ENCODE measurements around the gene SCAF4. TPM values are rescaled to one million over a fixed set of nuclear protein-coding genes. Genes with fewer than 3 reads are reported as not detected.

The SCAF4 gene
- total and polyA plus RNA-seq, 9 of the 15 experiments (the other 6 are each of a cell fraction or from before 2014, with no cell fraction given): 2.3 to 55.7 (median 17.2) TPM

DNA sequence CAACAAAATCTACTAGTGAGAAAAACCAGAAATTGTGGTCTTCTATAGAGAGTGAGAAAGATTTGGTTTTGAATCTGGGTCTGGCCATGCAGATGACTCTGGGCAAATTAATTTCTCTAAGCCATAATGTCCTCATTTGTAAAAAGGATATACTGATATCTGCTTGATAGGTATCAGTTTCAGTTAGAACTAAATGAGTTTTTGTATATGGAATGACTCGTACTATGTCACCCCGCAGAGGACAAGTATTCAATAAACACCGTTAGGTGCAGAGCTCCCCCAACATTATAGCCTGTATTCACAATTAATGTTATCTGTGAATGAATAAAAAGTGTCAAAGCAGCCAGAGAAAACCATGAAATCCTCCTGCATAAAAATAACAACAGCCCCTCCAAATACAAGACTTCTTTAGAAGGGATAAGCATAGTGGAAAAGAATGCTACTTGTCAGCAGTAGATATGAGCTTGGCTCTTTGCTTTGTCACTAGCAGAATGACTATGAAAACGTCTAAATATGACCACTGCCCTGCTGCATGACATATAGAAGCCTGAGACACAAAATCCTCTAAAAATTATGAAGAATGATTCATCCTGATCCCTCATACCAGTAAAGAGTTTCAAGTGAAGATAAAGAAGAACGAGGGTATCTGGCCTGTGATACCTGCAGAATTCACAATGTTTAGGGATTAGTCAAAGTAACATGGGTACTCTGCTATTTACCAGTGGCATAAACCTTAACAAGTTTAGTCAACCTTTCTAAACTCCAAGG lies 17.8 kb downstream of the SCAF4 start (continued):
- no peak for TF ChIP-seq E2F3 (CRISPR knock-in tag; IDR thresholded peaks at IDR 0.05)
- no peak for TF ChIP-seq ZNF780A (CRISPR knock-in tag; IDR thresholded peaks at IDR 0.05)
- TF ChIP-seq JUN (IDR thresholded peaks at IDR 0.05; ENCODE audit: borderline replicate concordance, low read depth, low read length): no peak
- TF ChIP-seq JUN (CRISPR knock-in tag; IDR thresholded peaks at IDR 0.05; ENCODE audit: borderline replicate concordance): no peak
- TF ChIP-seq, protein P1, sequence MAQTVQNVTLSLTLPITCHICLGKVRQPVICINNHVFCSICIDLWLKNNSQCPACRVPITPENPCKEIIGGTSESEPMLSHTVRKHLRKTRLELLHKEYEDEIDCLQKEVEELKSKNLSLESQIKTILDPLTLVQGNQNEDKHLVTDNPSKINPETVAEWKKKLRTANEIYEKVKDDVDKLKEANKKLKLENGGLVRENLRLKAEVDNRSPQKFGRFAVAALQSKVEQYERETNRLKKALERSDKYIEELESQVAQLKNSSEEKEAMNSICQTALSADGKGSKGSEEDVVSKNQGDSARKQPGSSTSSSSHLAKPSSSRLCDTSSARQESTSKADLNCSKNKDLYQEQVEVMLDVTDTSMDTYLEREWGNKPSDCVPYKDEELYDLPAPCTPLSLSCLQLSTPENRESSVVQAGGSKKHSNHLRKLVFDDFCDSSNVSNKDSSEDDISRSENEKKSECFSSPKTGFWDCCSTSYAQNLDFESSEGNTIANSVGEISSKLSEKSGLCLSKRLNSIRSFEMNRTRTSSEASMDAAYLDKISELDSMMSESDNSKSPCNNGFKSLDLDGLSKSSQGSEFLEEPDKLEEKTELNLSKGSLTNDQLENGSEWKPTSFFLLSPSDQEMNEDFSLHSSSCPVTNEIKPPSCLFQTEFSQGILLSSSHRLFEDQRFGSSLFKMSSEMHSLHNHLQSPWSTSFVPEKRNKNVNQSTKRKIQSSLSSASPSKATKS (CRISPR knock-in tag; IDR thresholded peaks at IDR 0.05): no peak
- TF ChIP-seq CEBPG (CRISPR knock-in tag; IDR thresholded peaks at IDR 0.05): no peak
- no peak for TF ChIP-seq CEBPG (tag; conservative IDR thresholded peaks at IDR 0.05 in 1 of 2, IDR thresholded peaks at IDR 0.05 in 1 of 2)
- no peak for TF ChIP-seq ZNF140 (CRISPR knock-in tag; IDR thresholded peaks at IDR 0.05)
- no peak for TF ChIP-seq ETS2 (tag; IDR thresholded peaks at IDR 0.05; ENCODE audit: borderline replicate concordance, poor library complexity, severe bottlenecking)
- TF ChIP-seq PHF21A (IDR thresholded peaks at IDR 0.05; ENCODE audit: borderline replicate concordance, low read depth): no peak
- TF ChIP-seq USF1 (CRISPR knock-in tag; IDR thresholded peaks at IDR 0.05): no peak
- TF ChIP-seq KHSRP (IDR thresholded peaks at IDR 0.05): no peak
- TF ChIP-seq KAT8 (IDR thresholded peaks at IDR 0.05; ENCODE audit: low read depth): no peak
- no peak for TF ChIP-seq SMARCA5 (IDR thresholded peaks at IDR 0.05)
- no peak for TF ChIP-seq MBD2 (IDR thresholded peaks at IDR 0.05; ENCODE audit: borderline replicate concordance, low read depth)
- no peak for TF ChIP-seq AFF4 (CRISPR knock-in tag; IDR thresholded peaks at IDR 0.05)
- TF ChIP-seq POLR3G (IDR thresholded peaks at IDR 0.05; ENCODE audit: extremely low read depth, insufficient read length, insufficient replicate concordance): no peak
- TF ChIP-seq, protein P2, sequence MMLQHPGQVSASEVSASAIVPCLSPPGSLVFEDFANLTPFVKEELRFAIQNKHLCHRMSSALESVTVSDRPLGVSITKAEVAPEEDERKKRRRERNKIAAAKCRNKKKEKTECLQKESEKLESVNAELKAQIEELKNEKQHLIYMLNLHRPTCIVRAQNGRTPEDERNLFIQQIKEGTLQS (IDR thresholded peaks at IDR 0.05): peak; percentile 72
- TF ChIP-seq, protein P2 (CRISPR knock-in tag; conservative IDR thresholded peaks at IDR 0.05): no peak
- peak; percentile 28 to 52; a peak in 2 of 4 replicates for TF ChIP-seq TRIM24 (IDR thresholded peaks at IDR 0.05)
- TF ChIP-seq ERF (CRISPR knock-in tag; IDR thresholded peaks at IDR 0.05): no peak
- no peak for TF ChIP-seq PTRF (tag; IDR thresholded peaks at IDR 0.05)
- no peak for TF ChIP-seq BDP1 (IDR thresholded peaks at IDR 0.05; ENCODE audit: insufficient read depth, insufficient read length)

Data from K562 (cell line).